HEK293 (cell line): ENCODE data around the gene TNFRSF4.

Experiments
- CTCF ChIA-PET: fragments of 350-600 bp; formaldehyde crosslinking; extraction: SDS; loops from one replicate; lab custom pipeline; 2021; ENCODE audit warnings: antibody characterized with exemption; lab: Yijun Ruan, JAX
- POLR2A ChIA-PET: fragments of 300-600 bp; formaldehyde crosslinking; extraction: SDS; loops from one replicate; lab custom pipeline; 2020; ENCODE audit warnings: antibody characterized with exemption, inconsistent platforms; lab: Yijun Ruan, JAX
- H3K27ac ChIP-seq: fragments of 200-500 bp; sonication (Bioruptor generic); 2 replicates; pipeline ENCODE4 v1.5.1; 2014; ENCODE audit warnings: low read depth, low read length, control low read depth, inconsistent platforms; ENCODE audit errors: extremely low read depth
- H3K36me3 ChIP-seq, 2 experiments: fragments of 200-500 bp in 1 of 2; sonication (Bioruptor generic) in 1 of 2; 1 replicate in 1 of 2; 2 replicates in 1 of 2; pipeline ENCODE4 v1.5.1; 2014 to 2017; ENCODE audit warnings: inconsistent platforms in 2 of 2, low read length in 2 of 2; ENCODE audit not compliant: control insufficient read depth in 2 of 2, insufficient read depth in 1 of 2
- H3K4me1 ChIP-seq: fragments of 200-500 bp; sonication (Bioruptor generic); 2 replicates; pipeline ENCODE4 v1.5.1; 2014; ENCODE audit warnings: mild to moderate bottlenecking, low read length, inconsistent platforms; ENCODE audit not compliant: control insufficient read depth, insufficient read depth
- H3K4me3 ChIP-seq: 2 replicates; pipeline ENCODE4 v1.5.1; 2011; ENCODE audit warnings: low read depth, mild to moderate bottlenecking, control low read depth, low read length, moderate library complexity
- H3K9me3 ChIP-seq: fragments of 200-500 bp; sonication (Bioruptor generic); 2 replicates; pipeline ENCODE4 v1.5.1; 2014; ENCODE audit warnings: low read depth, low read length, inconsistent platforms; ENCODE audit not compliant: control insufficient read depth, insufficient read depth
- AEBP2 ChIP-seq: fragments of 450-650 bp; formaldehyde crosslinking; IDR thresholded peaks from 2 replicates; pipeline ENCODE4 v1.5.1; 2016; ENCODE audit warnings: missing biosample characterization, missing genetic modification characterization, borderline replicate concordance
- MYNN ChIP-seq: fragments of 450-650 bp; formaldehyde crosslinking; IDR thresholded peaks from 2 replicates; pipeline ENCODE4 v1.5.1; 2016; ENCODE audit warnings: missing biosample characterization, missing genetic modification characterization, borderline replicate concordance
- RBAK ChIP-seq: fragments of 450-650 bp; formaldehyde crosslinking; IDR thresholded peaks from 2 replicates; pipeline ENCODE4 v1.5.1; 2016; ENCODE audit warnings: missing biosample characterization, missing genetic modification characterization
- TCF7L2 ChIP-seq: IDR thresholded peaks from 2 replicates; pipeline ENCODE4 v1.6.1; 2011; ENCODE audit warnings: low read depth, mild to moderate bottlenecking, inconsistent platforms, low read length, moderate library complexity, borderline replicate concordance
- WT1 ChIP-seq: fragments of 450-650 bp; formaldehyde crosslinking; IDR thresholded peaks from 2 replicates; pipeline ENCODE4 v1.5.1; 2016; ENCODE audit warnings: missing biosample characterization, missing genetic modification characterization
- ZBTB21 ChIP-seq: fragments of 450-650 bp; formaldehyde crosslinking; IDR thresholded peaks from 2 replicates; pipeline ENCODE4 v1.5.1; 2017; ENCODE audit warnings: missing biosample characterization, missing genetic modification characterization
- ZEB2 ChIP-seq: fragments of 450-650 bp; formaldehyde crosslinking; IDR thresholded peaks from 2 replicates; pipeline ENCODE4 v1.5.1; 2016; ENCODE audit warnings: missing biosample characterization, missing genetic modification characterization
- ZFP37 ChIP-seq: fragments of 450-650 bp; formaldehyde crosslinking; IDR thresholded peaks from 2 replicates; pipeline ENCODE4 v1.5.1; 2016; ENCODE audit warnings: missing biosample characterization, missing genetic modification characterization
- ZNF146 ChIP-seq: fragments of 450-650 bp; formaldehyde crosslinking; IDR thresholded peaks from 2 replicates; pipeline ENCODE4 v1.5.1; 2016; ENCODE audit warnings: missing biosample characterization, missing genetic modification characterization
- ZNF214 ChIP-seq: fragments of 450-650 bp; formaldehyde crosslinking; IDR thresholded peaks from 2 replicates; pipeline ENCODE4 v1.5.1; 2017; ENCODE audit warnings: missing biosample characterization, mild to moderate bottlenecking, missing genetic modification characterization, borderline replicate concordance
- ZNF221 ChIP-seq: fragments of 450-650 bp; formaldehyde crosslinking; IDR thresholded peaks from 2 replicates; pipeline ENCODE4 v1.5.1; 2017; ENCODE audit warnings: missing biosample characterization, missing genetic modification characterization, borderline replicate concordance
- ZNF24 ChIP-seq: fragments of 450-650 bp; formaldehyde crosslinking; IDR thresholded peaks from 2 replicates; pipeline ENCODE4 v1.5.1; 2016; ENCODE audit warnings: missing biosample characterization, missing genetic modification characterization
- ZNF274 ChIP-seq, 2 experiments: fragments of 200-500 bp in 1 of 2; fragments of 450-650 bp in 1 of 2; sonication (Bioruptor generic) in 1 of 2; formaldehyde crosslinking in 1 of 2; IDR thresholded peaks; 2 replicates each; pipeline versions ENCODE4 v1.5.1 to v1.6.1; 2014 to 2016; ENCODE audit warnings: borderline replicate concordance in 1 of 2, inconsistent platforms in 1 of 2, low read length in 1 of 2, missing biosample characterization in 1 of 2, missing genetic modification characterization in 1 of 2
- ZNF324 ChIP-seq: fragments of 450-650 bp; formaldehyde crosslinking; IDR thresholded peaks from 2 replicates; pipeline ENCODE4 v1.5.1; 2016; ENCODE audit warnings: missing biosample characterization, missing genetic modification characterization
- ZNF449 ChIP-seq: fragments of 450-650 bp; formaldehyde crosslinking; IDR thresholded peaks from 2 replicates; pipeline ENCODE4 v1.5.1; 2017; ENCODE audit warnings: missing biosample characterization, mild to moderate bottlenecking, missing genetic modification characterization, moderate library complexity
- ZNF518A ChIP-seq: fragments of 450-650 bp; formaldehyde crosslinking; conservative IDR thresholded peaks from 2 replicates; pipeline ENCODE4 v1.5.1; 2016; ENCODE audit warnings: low read depth, missing biosample characterization, missing genetic modification characterization
- ZNF530 ChIP-seq: fragments of 450-650 bp; formaldehyde crosslinking; IDR thresholded peaks from 2 replicates; pipeline ENCODE4 v1.5.1; 2016; ENCODE audit warnings: low read depth, missing biosample characterization, missing genetic modification characterization
- ZNF558 ChIP-seq: fragments of 450-650 bp; formaldehyde crosslinking; IDR thresholded peaks from 2 replicates; pipeline ENCODE4 v1.5.1; 2016; ENCODE audit warnings: missing biosample characterization, missing genetic modification characterization
- ZNF624 ChIP-seq: fragments of 450-650 bp; formaldehyde crosslinking; IDR thresholded peaks from 2 replicates; pipeline ENCODE4 v1.5.1; 2017; ENCODE audit warnings: missing biosample characterization, missing genetic modification characterization
- ZNF701 ChIP-seq: fragments of 450-650 bp; formaldehyde crosslinking; IDR thresholded peaks from 2 replicates; pipeline ENCODE4 v1.5.1; 2016; ENCODE audit warnings: missing biosample characterization, missing genetic modification characterization
- ZNF704 ChIP-seq: fragments of 450-650 bp; formaldehyde crosslinking; IDR thresholded peaks from 2 replicates; pipeline ENCODE4 v1.5.1; 2016; ENCODE audit warnings: missing biosample characterization, missing genetic modification characterization
- ZNF777 ChIP-seq: fragments of 450-650 bp; formaldehyde crosslinking; IDR thresholded peaks from 2 replicates; pipeline ENCODE4 v1.5.1; 2017; ENCODE audit warnings: missing biosample characterization, missing genetic modification characterization, borderline replicate concordance
- ZNF785 ChIP-seq: fragments of 450-650 bp; formaldehyde crosslinking; IDR thresholded peaks from 2 replicates; pipeline ENCODE4 v1.5.1; 2016; ENCODE audit warnings: missing biosample characterization, missing genetic modification characterization
- ZSCAN5A ChIP-seq: fragments of 450-650 bp; formaldehyde crosslinking; IDR thresholded peaks from 2 replicates; pipeline ENCODE4 v1.5.1; 2016; ENCODE audit warnings: missing biosample characterization, missing genetic modification characterization

Gene TNFRSF4

GRCh38 chr1:1233567-1233892, 19.6 kb upstream of the TNFRSF4 start (continued):
- TF ChIP-seq ZNF518A (tag by site-specific recombination): no peak
- no peak for TF ChIP-seq WT1
- no peak for TF ChIP-seq ZNF777 (tag by site-specific recombination)
- TF ChIP-seq TCF7L2: no peak

- H3K27ac ChIP-seq: peak overlapping the region; percentile 90; the same call in 1 of the 2 replicates
- no peak overlapping the region for H3K4me3 ChIP-seq
These were observed 19.0 kb upstream of the TNFRSF4 start for GRCh38 chr1:1232796-1233566.

More at GRCh38 chr1:1232796-1233566, 19.0 kb upstream of the TNFRSF4 start:
- CTCF ChIA-PET: no interaction called here
- no peaks in the 10 kb centered on the region for H3K9me3 ChIP-seq
- POLR2A ChIA-PET: no interaction called here
- H3K4me1 ChIP-seq: no peaks in the 10 kb centered on the region; the same call in 1 of the 2 replicates
- H3K36me3 ChIP-seq: peaks cover 0 to 31% of the 10 kb centered on the region in 2 experiments; a peak in 1 of 3 replicates
- no peak for TF ChIP-seq ZNF785 (tag by site-specific recombination)
- TF ChIP-seq ZNF704 (tag by site-specific recombination): no peak
- no peak for TF ChIP-seq ZNF146 (tag by site-specific recombination)
- no peak for TF ChIP-seq ZNF558
- TF ChIP-seq ZEB2: no peak
- TF ChIP-seq ZNF221 (tag by site-specific recombination): no peak
- no peak for TF ChIP-seq ZNF530
- TF ChIP-seq ZNF624 (tag by site-specific recombination): no peak
- no peak for TF ChIP-seq AEBP2
- no peak for TF ChIP-seq ZNF449 (tag by site-specific recombination)
- TF ChIP-seq MYNN (tag by site-specific recombination): no peak
- no peak for TF ChIP-seq RBAK (tag by site-specific recombination)
- TF ChIP-seq ZNF324 (tag by site-specific recombination): no peak
- no peak for TF ChIP-seq ZFP37 (tag by site-specific recombination)
- TF ChIP-seq ZNF214: no peak
- TF ChIP-seq ZBTB21: no peak
- no peak for TF ChIP-seq ZNF24 (tag by site-specific recombination)
- TF ChIP-seq ZNF701: no peak
- TF ChIP-seq ZSCAN5A (tag by site-specific recombination): no peak
- TF ChIP-seq ZNF274 (IDR thresholded peaks at IDR 0.05; ENCODE audit: low read length): no peak
- no peak for TF ChIP-seq ZNF274 (tag by site-specific recombination; IDR thresholded peaks at IDR 0.05; ENCODE audit: borderline replicate concordance)
